ENCODE data around the gene IRAK2. TPM values are rescaled to one million over a fixed set of nuclear protein-coding genes. Genes with fewer than 3 reads are reported as not detected.
A peak's percentile ranks its signal among the peaks of the same experiment; 100 is the strongest.

The IRAK2 gene
- total and polyA plus RNA-seq, 7 donors = 3.9 to 21.3 (median 9.1) TPM

GRCh38 chr3:10233988-10234387, 69.3 kb downstream of the IRAK2 start:
- H3K9me3 ChIP-seq = no peaks in the 10 kb centered on the region
- no peak for TF ChIP-seq CTCF (IDR thresholded peaks at IDR 0.05)
- H3K36me3 ChIP-seq (ENCODE audit: insufficient read depth in 1 of 2, low read depth in 1 of 2) = peaks cover 7 to 94% of the 10 kb centered on the region in 2 donors
- ATAC-seq (no peak), DNase-seq (no peak)
- 90 to 94% (median 91%) methylated on average over 13 of the region's 13 CpGs for WGBS, 3 donors
- no peaks in the 10 kb centered on the region for H3K27me3 ChIP-seq (ENCODE audit: insufficient read depth in 3 of 3, low read length in 2 of 3)
- H3K4me3 ChIP-seq = no peak overlapping the region
- H3K27ac ChIP-seq = no peak overlapping the region
- no peaks in the 10 kb centered on the region for H3K4me1 ChIP-seq
- intact Hi-C loops (cut with DNase I) = loop anchor here in 1 of 2 donors (10.0 kb wide), 1 partner anchor 529 kb away; the partner anchor contains the start of gene CPNE9

- Histone ChIP-seq H3K36me3 (ENCODE audit: insufficient read depth in 1 of 2, low read depth in 1 of 2) (peaks cover 5 to 94% of the 10 kb centered on the region in 2 donors), H3K27ac (no peak overlapping the region), H3K4me1 (no peaks in the 10 kb centered on the region), H3K27me3 (ENCODE audit: insufficient read depth in 3 of 3, low read length in 2 of 3) (no peaks in the 10 kb centered on the region), H3K9me3 (no peaks in the 10 kb centered on the region), H3K4me3 (no peak overlapping the region)
- ATAC-seq (peak in 3 of 4 donors; percentile 13 to 29 (median 21)), DNase-seq (no peak)
- intact Hi-C loops (cut with DNase I) = loop anchor here in 1 of 2 donors (10.0 kb wide), 1 partner anchor 530 kb away; the partner anchor contains the start of gene CPNE9
- no peak for TF ChIP-seq CTCF (IDR thresholded peaks at IDR 0.05)
- 87 to 90% (median 88%) methylated on average over 35 to 36 of the region's 36 CpGs for WGBS, 3 donors
These were observed 70.0 kb downstream of the IRAK2 start for GRCh38 chr3:10234526-10235230.

GRCh38 chr3:10235551-10235950, 70.8 kb downstream of the IRAK2 start:
- no peak for TF ChIP-seq CTCF (IDR thresholded peaks at IDR 0.05)
- H3K27me3 ChIP-seq (ENCODE audit: insufficient read depth in 3 of 3, low read length in 2 of 3) = no peaks in the 10 kb centered on the region
- no peak overlapping the region for H3K27ac ChIP-seq
- no peaks in the 10 kb centered on the region for H3K4me1 ChIP-seq
- DNase-seq = no peak
- ATAC-seq = no peak
- H3K4me3 ChIP-seq = no peak overlapping the region
- WGBS, 3 donors = 86 to 92% (median 88%) methylated on average over 6 of the region's 6 CpGs
- H3K9me3 ChIP-seq = no peaks in the 10 kb centered on the region
- intact Hi-C loops (cut with DNase I) = loop anchor here in 1 of 2 donors (10.0 kb wide), 1 partner anchor 531 kb away; the partner anchor contains the start of gene CPNE9
- H3K36me3 ChIP-seq (ENCODE audit: insufficient read depth in 1 of 2, low read depth in 1 of 2) = peaks cover 5 to 86% of the 10 kb centered on the region in 2 donors

- H3K4me1 ChIP-seq = no peaks in the 10 kb centered on the region
- H3K4me3 ChIP-seq = no peak overlapping the region
- H3K36me3 ChIP-seq (ENCODE audit: insufficient read depth in 1 of 2, low read depth in 1 of 2) = peaks cover 5 to 85% of the 10 kb centered on the region in 2 donors
- no peak overlapping the region for H3K27ac ChIP-seq
- intact Hi-C loops (cut with DNase I) = loop anchor here in 1 of 2 donors (10.0 kb wide), 1 partner anchor 534 kb away; the partner anchor contains the start of gene CPNE9
- no peak for TF ChIP-seq CTCF (IDR thresholded peaks at IDR 0.05)
- no peaks in the 10 kb centered on the region for H3K9me3 ChIP-seq
- WGBS, 3 donors = 85 to 92% (median 87%) methylated on average over 15 of the region's 15 CpGs
- DNase-seq (no peak), ATAC-seq (no peak)
- no peaks in the 10 kb centered on the region for H3K27me3 ChIP-seq (ENCODE audit: insufficient read depth in 3 of 3, low read length in 2 of 3)
These were observed 73.8 kb downstream of the IRAK2 start for GRCh38 chr3:10238345-10239183.
